HL-60 (cell line): ENCODE measurements around the gene SEC23A.

Experiments used
- CTCF ChIP-seq: IDR thresholded peaks from one replicate; pipeline ENCODE4 v1.5.1; 2011; ENCODE audit warnings: low read length, control low read depth, inconsistent platforms; ENCODE audit not compliant: insufficient read depth
- POLR2AphosphoS5 ChIP-seq: IDR thresholded peaks from 2 replicates; pipeline ENCODE4 v1.6.1; 2012; ENCODE audit warnings: low read depth
- REST ChIP-seq: IDR thresholded peaks from 2 replicates; pipeline ENCODE4 v1.6.1; 2012; ENCODE audit warnings: low read depth; ENCODE audit not compliant: insufficient replicate concordance

GRCh38 chr14:39122330-39123138, 19.5 kb upstream of the SEC23A start:
- TF ChIP-seq CTCF (no peak), POLR2AphosphoS5 (no peak), REST (no peak)
